GM12873 (cell line): Measurements from ENCODE around the gene CANX.

Experiments
- TF ChIP-seq, protein P1 (sequence below): IDR thresholded peaks from 2 replicates; pipeline ENCODE4 v1.5.1; 2012; ENCODE audit warnings: low read depth, mild to moderate bottlenecking, moderate library complexity, low read length, control low read depth; ENCODE audit not compliant: insufficient read depth; ENCODE audit errors: missing control alignments

The CANX gene

DNA sequence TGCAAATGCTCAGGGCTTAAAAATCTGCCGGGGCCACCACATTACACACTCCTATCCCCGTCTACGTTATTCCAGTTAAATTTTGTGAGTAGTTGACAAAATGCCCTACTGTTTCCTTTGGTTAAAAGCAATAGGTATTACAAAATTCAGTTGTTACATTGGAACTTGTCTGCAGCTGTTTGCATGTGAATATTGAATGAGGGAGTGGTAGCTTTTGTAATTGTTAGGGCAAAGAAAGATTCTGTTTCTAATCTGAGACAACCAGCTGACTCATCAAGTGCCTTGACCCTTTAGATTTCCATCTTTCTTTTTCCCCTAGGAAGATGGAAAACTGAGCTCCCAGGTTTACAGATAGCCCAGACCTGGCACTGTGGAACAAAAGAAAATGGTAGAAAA lies 64.0 kb downstream of the CANX start:
- TF ChIP-seq, protein P1, sequence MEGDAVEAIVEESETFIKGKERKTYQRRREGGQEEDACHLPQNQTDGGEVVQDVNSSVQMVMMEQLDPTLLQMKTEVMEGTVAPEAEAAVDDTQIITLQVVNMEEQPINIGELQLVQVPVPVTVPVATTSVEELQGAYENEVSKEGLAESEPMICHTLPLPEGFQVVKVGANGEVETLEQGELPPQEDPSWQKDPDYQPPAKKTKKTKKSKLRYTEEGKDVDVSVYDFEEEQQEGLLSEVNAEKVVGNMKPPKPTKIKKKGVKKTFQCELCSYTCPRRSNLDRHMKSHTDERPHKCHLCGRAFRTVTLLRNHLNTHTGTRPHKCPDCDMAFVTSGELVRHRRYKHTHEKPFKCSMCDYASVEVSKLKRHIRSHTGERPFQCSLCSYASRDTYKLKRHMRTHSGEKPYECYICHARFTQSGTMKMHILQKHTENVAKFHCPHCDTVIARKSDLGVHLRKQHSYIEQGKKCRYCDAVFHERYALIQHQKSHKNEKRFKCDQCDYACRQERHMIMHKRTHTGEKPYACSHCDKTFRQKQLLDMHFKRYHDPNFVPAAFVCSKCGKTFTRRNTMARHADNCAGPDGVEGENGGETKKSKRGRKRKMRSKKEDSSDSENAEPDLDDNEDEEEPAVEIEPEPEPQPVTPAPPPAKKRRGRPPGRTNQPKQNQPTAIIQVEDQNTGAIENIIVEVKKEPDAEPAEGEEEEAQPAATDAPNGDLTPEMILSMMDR: no peak

DNA sequence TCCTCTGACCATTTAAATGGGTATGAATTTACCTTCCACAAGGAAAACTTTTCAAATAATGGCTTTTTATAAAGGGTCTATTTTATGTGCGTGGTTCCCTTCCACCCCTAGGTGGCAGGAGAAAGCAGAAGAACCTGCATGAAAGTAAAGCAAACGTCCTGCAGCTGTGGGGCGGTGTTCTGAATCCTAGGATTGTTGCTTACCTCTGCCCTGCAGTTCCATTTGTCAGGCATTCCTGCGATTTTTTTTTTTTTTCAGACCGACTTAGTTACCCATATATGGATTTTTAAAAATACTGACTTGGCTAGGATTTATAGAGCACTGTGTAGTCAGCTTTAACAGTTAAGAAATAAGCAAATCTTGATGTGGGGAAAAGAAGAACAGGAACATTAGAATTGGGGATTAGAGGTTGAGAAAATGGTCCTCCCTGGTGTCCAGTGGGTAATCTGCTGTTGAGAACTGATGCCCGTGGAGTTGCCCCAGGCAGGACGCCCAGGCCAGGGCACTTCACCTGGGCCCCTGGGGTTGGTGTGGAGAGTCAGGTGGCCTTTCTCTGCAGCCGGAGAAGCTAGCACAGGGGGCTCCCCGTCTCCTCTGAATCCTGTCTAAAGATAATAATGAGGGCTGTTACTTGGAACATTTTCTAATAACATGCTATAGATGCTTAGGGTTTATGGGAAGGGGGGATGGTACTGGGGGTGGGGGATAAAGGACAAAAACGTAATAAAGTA lies 64.6 kb downstream of the CANX start:
- TF ChIP-seq, protein P1: peak; percentile 77

DNA sequence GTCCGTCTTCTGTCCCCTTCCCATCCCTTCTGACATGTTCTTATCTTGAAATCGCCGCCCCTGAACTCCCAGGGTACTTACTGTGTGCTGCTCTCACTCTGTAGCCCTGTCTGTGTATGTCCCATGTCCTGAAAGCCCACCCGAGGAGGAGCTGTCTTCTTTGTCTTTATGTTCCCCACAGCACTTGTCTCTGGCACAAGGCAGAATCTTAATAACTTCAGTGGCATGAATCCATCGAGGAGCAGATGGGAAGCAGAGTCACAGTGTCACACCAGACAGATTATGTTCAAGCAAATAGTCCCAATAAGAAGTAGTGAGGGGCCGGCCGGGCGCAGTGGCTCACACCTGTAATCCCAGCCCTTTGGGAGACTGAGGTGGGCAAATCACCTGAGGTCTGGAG lies 65.3 kb downstream of the CANX start:
- TF ChIP-seq, protein P1: no peak

DNA sequence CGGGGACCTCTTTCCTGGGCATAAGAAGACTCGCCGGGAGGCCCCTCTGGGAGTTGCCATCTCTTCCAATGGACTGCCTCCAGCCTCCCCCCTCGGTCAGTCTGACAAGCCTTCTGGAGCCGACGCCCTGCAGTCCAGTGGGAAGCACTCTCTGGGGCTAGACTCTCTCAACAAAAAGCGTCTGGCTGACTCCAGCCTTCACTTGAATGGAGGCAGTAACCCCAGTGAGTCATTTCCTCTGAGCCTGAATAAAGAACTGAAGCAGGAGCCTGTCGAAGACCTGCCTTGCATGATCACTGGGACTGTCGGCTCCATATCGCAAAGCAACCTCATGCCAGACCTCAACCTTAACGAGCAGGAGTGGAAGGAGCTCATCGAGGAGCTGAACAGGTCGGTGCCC lies 66.6 kb downstream of the CANX start:
- TF ChIP-seq, protein P1: no peak

DNA sequence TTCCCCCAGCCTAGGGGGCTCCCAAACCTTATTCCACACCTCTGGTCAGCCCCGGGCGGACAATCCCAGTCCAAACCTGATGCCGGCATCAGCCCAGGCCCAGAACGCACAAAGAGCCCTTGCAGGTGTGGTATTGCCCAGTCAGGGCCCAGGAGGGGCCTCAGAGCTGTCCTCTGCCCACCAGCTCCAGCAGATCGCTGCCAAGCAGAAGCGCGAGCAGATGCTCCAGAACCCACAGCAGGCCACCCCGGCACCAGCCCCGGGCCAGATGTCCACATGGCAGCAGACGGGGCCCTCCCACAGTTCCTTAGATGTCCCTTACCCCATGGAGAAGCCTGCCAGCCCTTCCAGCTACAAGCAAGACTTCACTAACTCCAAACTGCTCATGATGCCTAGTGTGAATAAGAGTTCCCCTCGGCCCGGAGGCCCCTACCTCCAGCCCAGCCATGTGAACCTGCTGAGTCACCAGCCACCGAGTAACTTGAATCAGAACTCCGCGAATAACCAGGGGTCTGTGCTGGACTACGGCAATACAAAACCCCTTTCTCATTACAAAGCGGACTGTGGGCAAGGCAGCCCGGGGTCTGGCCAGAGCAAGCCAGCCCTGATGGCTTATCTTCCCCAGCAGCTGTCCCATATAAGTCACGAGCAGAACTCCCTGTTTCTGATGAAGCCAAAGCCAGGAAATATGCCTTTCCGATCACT lies 67.4 kb downstream of the CANX start:
- TF ChIP-seq, protein P1: no peak

DNA sequence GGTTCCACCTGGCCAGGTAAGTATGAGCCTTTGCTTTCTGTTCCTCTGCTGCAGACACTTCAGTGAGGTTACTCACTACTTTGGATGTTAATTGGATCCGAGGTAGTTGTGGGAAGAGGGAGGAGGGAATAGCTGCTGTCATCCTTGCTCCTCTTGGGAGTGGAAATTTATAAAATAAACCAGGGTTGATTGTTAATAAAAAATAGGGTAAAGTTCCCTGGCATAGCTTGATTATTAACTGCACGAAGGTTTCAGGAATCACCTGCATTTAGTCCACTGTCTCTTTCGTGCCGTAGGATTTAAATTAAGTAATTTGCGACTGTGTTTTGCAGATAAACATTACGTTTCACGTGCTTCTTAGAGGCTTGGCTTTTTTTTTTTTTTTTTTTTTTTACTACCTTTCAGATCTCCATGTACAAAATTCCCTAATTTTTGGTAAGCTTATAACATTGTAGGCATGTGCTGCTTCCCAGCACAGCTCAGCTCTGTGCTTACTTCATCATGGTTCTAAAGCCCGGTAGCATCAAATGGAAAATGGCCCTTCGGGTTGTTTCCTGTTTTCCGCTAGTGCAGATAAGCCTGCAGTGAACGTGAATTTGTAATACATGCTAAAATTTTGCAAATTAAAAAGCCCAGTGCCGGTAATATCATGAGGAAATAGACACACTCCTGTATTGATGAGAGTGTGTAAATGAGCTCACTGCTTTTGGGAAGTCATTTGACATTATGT lies 68.1 kb downstream of the CANX start:
- TF ChIP-seq, protein P1: no peak

DNA sequence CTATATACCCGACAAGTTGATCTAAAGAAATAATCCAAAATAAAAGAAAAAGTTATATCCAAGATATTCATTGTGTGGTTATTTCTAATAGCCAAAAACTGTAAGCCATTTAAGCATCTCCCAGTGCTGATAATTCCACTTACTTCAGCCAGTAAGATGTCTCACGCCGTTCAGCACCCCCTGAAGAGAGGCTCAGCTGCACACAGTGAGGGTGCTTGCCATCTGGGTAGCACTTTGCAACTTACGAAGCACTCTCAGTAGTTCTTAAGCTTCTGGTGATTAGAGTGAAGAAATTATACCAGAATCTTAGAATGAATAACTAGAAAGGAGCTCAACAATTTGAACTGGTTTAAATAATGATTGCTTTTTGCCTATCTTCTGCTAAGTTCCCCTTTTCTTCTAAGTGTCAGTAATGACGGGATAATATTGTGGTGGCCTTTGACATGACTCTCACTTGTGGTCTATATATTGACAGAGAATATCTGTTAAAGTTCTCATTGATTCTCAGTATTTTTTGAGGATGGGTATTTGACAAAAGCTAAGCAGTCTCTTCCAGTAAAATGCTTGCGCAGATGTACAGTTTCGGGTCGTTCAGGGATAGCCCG lies 68.8 kb downstream of the CANX start:
- TF ChIP-seq, protein P1: no peak
